Stomach (tissue), 4 donors: ENCODE measurements around the gene AK4.

Experiments
- EP300 ChIP-seq: sonication (generic); formaldehyde crosslinking; IDR thresholded peaks from one replicate; pipeline ENCODE4 v1.6.1; 2017; ENCODE audit warnings: antibody characterized with exemption
- POLR2A ChIP-seq, 4 donors: fragments of 450-650 bp; IDR thresholded peaks; one replicate each; pipeline ENCODE4 v1.6.1; 2016; ENCODE audit warnings: antibody characterized with exemption in 4 of 4, control low read depth in 2 of 4, mild to moderate bottlenecking in 1 of 4, moderate library complexity in 1 of 4
- TF ChIP-seq, protein P1 (sequence below), 7 experiments: fragments of 450-650 bp in 4 of 7; fragments of 200-600 bp in 3 of 7; sonication (generic) in 3 of 7; IDR thresholded peaks; one replicate each; pipeline ENCODE4 v1.5.1; 2016 to 2019; ENCODE audit warnings: antibody characterized with exemption in 7 of 7, control low read depth in 2 of 7, mild to moderate bottlenecking in 1 of 7

DNA sequence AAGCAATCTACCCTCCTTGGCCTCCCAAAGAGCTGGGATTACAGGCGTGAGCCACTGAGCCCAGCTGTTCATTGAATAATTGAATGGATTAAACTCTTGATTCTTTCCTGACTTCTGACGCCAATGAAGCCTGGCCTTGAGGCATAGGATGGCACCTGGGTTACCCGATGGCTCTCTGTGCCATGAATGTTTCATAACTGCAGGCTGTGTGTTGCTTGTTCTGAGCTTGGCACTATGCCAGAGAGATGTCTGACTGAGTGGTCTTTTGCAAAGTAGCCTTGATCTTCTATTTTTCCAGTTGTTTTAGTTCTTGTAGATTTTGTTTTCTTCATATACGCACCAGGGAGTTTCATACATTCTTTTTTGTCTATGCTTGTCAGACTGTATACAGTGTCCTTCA, 38.5 kb upstream of the AK4 start:
- TF ChIP-seq, protein P1, sequence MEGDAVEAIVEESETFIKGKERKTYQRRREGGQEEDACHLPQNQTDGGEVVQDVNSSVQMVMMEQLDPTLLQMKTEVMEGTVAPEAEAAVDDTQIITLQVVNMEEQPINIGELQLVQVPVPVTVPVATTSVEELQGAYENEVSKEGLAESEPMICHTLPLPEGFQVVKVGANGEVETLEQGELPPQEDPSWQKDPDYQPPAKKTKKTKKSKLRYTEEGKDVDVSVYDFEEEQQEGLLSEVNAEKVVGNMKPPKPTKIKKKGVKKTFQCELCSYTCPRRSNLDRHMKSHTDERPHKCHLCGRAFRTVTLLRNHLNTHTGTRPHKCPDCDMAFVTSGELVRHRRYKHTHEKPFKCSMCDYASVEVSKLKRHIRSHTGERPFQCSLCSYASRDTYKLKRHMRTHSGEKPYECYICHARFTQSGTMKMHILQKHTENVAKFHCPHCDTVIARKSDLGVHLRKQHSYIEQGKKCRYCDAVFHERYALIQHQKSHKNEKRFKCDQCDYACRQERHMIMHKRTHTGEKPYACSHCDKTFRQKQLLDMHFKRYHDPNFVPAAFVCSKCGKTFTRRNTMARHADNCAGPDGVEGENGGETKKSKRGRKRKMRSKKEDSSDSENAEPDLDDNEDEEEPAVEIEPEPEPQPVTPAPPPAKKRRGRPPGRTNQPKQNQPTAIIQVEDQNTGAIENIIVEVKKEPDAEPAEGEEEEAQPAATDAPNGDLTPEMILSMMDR (IDR thresholded peaks at IDR 0.05): no peak
- TF ChIP-seq POLR2A (IDR thresholded peaks at IDR 0.05) (no peak), EP300 (no peak)
